K562 (cell line): ENCODE measurements around the gene TOM1L2. TPM values are rescaled to one million over a fixed set of nuclear protein-coding genes. Genes with fewer than 3 reads are reported as not detected.

Experiments
- ARID3A ChIP-seq: IDR thresholded peaks from 2 replicates; pipeline ENCODE4 v1.6.1; 2012; ENCODE audit warnings: low read depth, low read length, improper control_type of control experiment, borderline replicate concordance
- BRF2 ChIP-seq: IDR thresholded peaks from 3 replicates; pipeline ENCODE4 v1.6.1; 2011; ENCODE audit warnings: borderline replicate concordance, mild to moderate bottlenecking; ENCODE audit not compliant: insufficient read length, insufficient read depth
- CREB5 ChIP-seq: fragments of 250-450 bp; sonication (Bioruptor Pico); IDR thresholded peaks from 2 replicates; pipeline ENCODE4 v1.5.0; 2020; ENCODE audit warnings: mild to moderate bottlenecking
- E2F4 ChIP-seq: sonication (generic); formaldehyde crosslinking; IDR thresholded peaks from 2 replicates; pipeline ENCODE4 v1.8.0; 2022; ENCODE audit warnings: mild to moderate bottlenecking, low read depth, missing genetic modification reagents
- ETV6 ChIP-seq, 3 experiments: fragments of 150-350 bp in 1 of 3; sonication (generic) in 1 of 3; formaldehyde crosslinking in 1 of 3; IDR thresholded peaks; 2 replicates each; pipeline versions ENCODE4 v1.6.1 to v1.8.0; 2014 to 2022; ENCODE audit warnings: borderline replicate concordance in 2 of 3, low read depth in 2 of 3, antibody characterized with exemption in 1 of 3, low read length in 1 of 3, mild to moderate bottlenecking in 1 of 3, missing genetic modification reagents in 1 of 3
- GATAD2B ChIP-seq: fragments of 450-650 bp; IDR thresholded peaks from 2 replicates; pipeline ENCODE4 v1.6.1; 2017; ENCODE audit warnings: mild to moderate bottlenecking, borderline replicate concordance
- HES1 ChIP-seq: fragments of 450-650 bp; IDR thresholded peaks from 2 replicates; pipeline ENCODE4 v1.6.1; 2016; ENCODE audit warnings: low read depth, mild to moderate bottlenecking, moderate library complexity
- HLTF ChIP-seq: fragments of 450-650 bp; IDR thresholded peaks from 2 replicates; pipeline ENCODE4 v1.6.1; 2016
- HNRNPK ChIP-seq: fragments of 200-400 bp; formaldehyde crosslinking; IDR thresholded peaks from one replicate; pipeline ENCODE4 v1.6.1; 2018; ENCODE audit warnings: mild to moderate bottlenecking, low read depth, low read length; ENCODE audit not compliant: poor library complexity, severe bottlenecking
- IRF1 ChIP-seq: sonication (generic); formaldehyde crosslinking; IDR thresholded peaks from 2 replicates; pipeline ENCODE4 v1.8.0; 2022; ENCODE audit warnings: missing genetic modification reagents, mild to moderate bottlenecking, borderline replicate concordance
- MECOM ChIP-seq: fragments of 250-450 bp; sonication (Bioruptor Pico); IDR thresholded peaks from 2 replicates; pipeline ENCODE4 v1.8.0; 2022; ENCODE audit warnings: inconsistent platforms
- RBM39 ChIP-seq: fragments of 200-400 bp; formaldehyde crosslinking; optimal IDR thresholded peaks from 2 replicates; pipeline ENCODE3; 2018; ENCODE audit warnings: low read depth, low read length
- SIRT6 ChIP-seq: IDR thresholded peaks from one replicate; pipeline ENCODE4 v1.6.1; 2012; ENCODE audit warnings: low read depth, mild to moderate bottlenecking, control low read depth, inconsistent platforms, low read length, moderate library complexity
- SRSF1 ChIP-seq: fragments of 200-400 bp; formaldehyde crosslinking; IDR thresholded peaks from 2 replicates; pipeline ENCODE4 v1.6.1; 2017; ENCODE audit warnings: mild to moderate bottlenecking, low read depth, low read length, moderate library complexity
- TGIF2 ChIP-seq: sonication (generic); formaldehyde crosslinking; IDR thresholded peaks from 2 replicates; pipeline ENCODE4 v1.8.1; 2022; ENCODE audit warnings: mild to moderate bottlenecking, missing genetic modification reagents, moderate library complexity
- ZBTB17 ChIP-seq: fragments of 450-650 bp; formaldehyde crosslinking; IDR thresholded peaks from 2 replicates; pipeline ENCODE4 v1.4.0; 2020; ENCODE audit warnings: mild to moderate bottlenecking
- ZBTB49 ChIP-seq: sonication (generic); formaldehyde crosslinking; IDR thresholded peaks from 2 replicates; pipeline ENCODE4 v1.8.0; 2022; ENCODE audit warnings: missing genetic modification reagents, mild to moderate bottlenecking, borderline replicate concordance
- polyA plus RNA-seq, 8 experiments: library from polyadenylated mRNA; depleted of rRNA in 4 of 8; stranded (reverse) in 5 of 8; unstranded in 3 of 8; fragments of >200 nt; fragmentation: Nextera tagmentation in 2 of 8; fragmentation: Illumina TruSeq in 1 of 8; extraction: Ambion mirVana in 2 of 8; extraction: Trizol in 1 of 8; gene quantifications; 2 replicates each; pipeline versions ENCODE4 v1.2.1 to v1.2.3, GENCODE V29; 2011 to 2014; ENCODE audit warnings: inconsistent platforms in 1 of 8, missing spikeins in 1 of 8
- total RNA-seq, 7 experiments: library from RNA; depleted of rRNA in 6 of 7; stranded (reverse); fragments of >200 nt in 6 of 7; fragmentation: Illumina TruSeq in 2 of 7; extraction: Trizol in 2 of 7; gene quantifications; 2 replicates each; pipeline versions ENCODE4 v1.2.1 to v1.2.3, GENCODE V29; 2011 to 2021; ENCODE audit warnings: low replicate concordance in 1 of 7

The TOM1L2 gene
- total and polyA plus RNA-seq, 9 of the 15 experiments (the other 6 are each of a cell fraction or from before 2014, with no cell fraction given) = 0.07 to 6.0 (median 2.5) TPM

- no peak for TF ChIP-seq GATAD2B
- TF ChIP-seq SIRT6 = no peak
- TF ChIP-seq HLTF = no peak
- no peak for TF ChIP-seq MECOM (CRISPR knock-in tag)
- TF ChIP-seq ETV6 (IDR thresholded peaks at IDR 0.05; ENCODE audit: borderline replicate concordance in 1 of 2, low read depth in 2 of 2, low read length in 1 of 2) = 0 out of 4 replicates have a peak, but pooled peaks of 1 of the 2 experiments have one; percentile 4
- TF ChIP-seq ETV6 (CRISPR knock-in tag; IDR thresholded peaks at IDR 0.05; ENCODE audit: borderline replicate concordance) = no peak
- 0 out of 2 replicates have a peak, but pooled peaks have one; percentile 84 for TF ChIP-seq TGIF2 (CRISPR knock-in tag)
- no peak for TF ChIP-seq ARID3A
- no peak for TF ChIP-seq HES1
- TF ChIP-seq IRF1 = no peak
- no peak for TF ChIP-seq HNRNPK
- TF ChIP-seq ZBTB49 (CRISPR knock-in tag) = no peak
- no peak for TF ChIP-seq CREB5 (CRISPR knock-in tag)
- peak; percentile 20; the same call in 1 of the 2 replicates for TF ChIP-seq ZBTB17
- TF ChIP-seq RBM39 = no peak
- TF ChIP-seq E2F4 (CRISPR knock-in tag) = no peak
- TF ChIP-seq SRSF1 = no peak
- TF ChIP-seq BRF2 = no peak
Measured at GRCh38 chr17:17836250-17836817, 135.9 kb downstream of the TOM1L2 start (continued).
